Measurements from ENCODE around the gene SNED1. TPM values are rescaled to one million over a fixed set of nuclear protein-coding genes. Genes with fewer than 3 reads are reported as not detected.
A peak's percentile ranks its signal among the peaks of the same experiment; 100 is the strongest.

SNED1 gene
- total RNA-seq, 1 experiment from 2014 or later: 3.2 TPM

DNA sequence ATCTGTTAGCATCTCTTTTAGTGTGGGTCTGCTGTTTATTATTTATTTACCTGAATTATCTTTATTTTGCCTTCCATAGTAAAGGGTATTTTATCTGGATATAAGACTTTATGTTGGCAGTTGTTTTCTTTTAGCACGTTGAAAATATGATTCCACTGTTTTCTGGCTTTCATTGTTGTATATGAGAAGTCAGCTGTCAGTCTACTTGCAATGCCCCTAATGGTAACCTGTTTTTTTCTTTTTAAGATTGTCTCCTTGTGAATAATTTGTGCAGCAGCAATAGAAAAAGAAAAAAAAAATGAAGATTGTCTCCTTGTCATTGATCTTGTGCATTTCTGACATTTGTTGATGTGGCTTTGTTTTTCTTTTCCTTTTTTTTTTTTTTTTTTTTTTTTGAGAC lies 27.2 kb downstream of the SNED1 start:
- Mint-ChIP-seq H3K27me3 (ENCODE audit: low read depth) (peaks cover 11% of the 10 kb centered on the region), H3K4me3 (no peak overlapping the region), H3K4me1 (no peaks in the 10 kb centered on the region), H3K9me3 (peaks cover 43% of the 10 kb centered on the region), H3K27ac (no peak overlapping the region), H3K36me3 (peaks cover 21% of the 10 kb centered on the region)
- no peak for DNase-seq (ENCODE audit: low spot score)
- ATAC-seq: no peak
- ChIA-PET POLR2A (no interaction called here), CTCF (no interaction called here)
- TF ChIP-seq ZNF317 (CRISPR knock-in tag; IDR thresholded peaks at IDR 0.05; ENCODE audit: borderline replicate concordance, low read depth) (peak; percentile 99), IRF2 (CRISPR knock-in tag; IDR thresholded peaks at IDR 0.05; ENCODE audit: borderline replicate concordance, low read depth) (no peak)

DNA sequence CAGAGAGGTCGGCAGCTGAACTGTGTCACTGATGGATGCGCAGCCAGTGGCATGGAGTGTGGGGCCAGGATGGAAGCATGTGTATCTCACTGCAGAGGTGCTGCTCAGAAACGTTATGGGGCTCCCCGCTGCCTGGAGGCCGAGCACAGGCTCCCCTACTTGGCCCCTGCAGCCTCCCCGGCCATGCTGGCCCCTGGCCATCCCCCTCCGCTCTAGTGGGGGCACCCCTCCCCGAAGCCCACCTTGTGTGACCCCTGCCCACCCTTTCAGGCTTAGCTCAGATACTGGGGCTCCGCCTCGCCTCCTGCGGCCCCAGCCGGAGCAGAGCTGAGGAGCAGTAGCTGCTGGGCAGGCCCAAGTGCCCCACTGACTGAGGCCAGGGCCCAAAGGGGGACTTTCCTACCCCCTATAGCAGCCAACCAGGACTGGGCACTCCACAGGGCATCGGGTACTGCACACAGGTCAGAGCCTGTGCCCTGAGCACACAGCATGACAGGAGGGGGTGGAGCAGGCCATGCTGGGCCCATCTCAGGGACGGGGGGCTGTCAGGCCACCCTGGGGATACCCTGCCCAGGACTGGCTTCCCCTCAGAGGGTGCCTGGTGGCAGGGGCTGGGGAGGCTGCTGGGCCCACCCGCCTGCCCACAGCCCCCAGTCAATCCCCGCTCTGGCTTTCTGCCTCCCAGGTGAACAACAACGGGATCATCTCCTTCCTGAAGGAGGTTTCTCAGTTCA lies 31.3 kb downstream of the SNED1 start:
- no peak overlapping the region for H3K27ac Mint-ChIP-seq

More for the DNA sequence above, 31.3 kb downstream of the SNED1 start:
- Mint-ChIP-seq H3K4me1 (no peaks in the 10 kb centered on the region), H3K4me3 (no peak overlapping the region), H3K27me3 (ENCODE audit: low read depth) (peaks cover 15% of the 10 kb centered on the region), H3K36me3 (peaks cover 18% of the 10 kb centered on the region), H3K9me3 (peaks cover 26% of the 10 kb centered on the region)
- ChIA-PET POLR2A (no interaction called here), CTCF (no interaction called here)
- no peak for ATAC-seq
- TF ChIP-seq ATF3 (CRISPR knock-in tag; conservative IDR thresholded peaks at IDR 0.05): no peak
- TF ChIP-seq SOX15 (CRISPR knock-in tag; IDR thresholded peaks at IDR 0.05): no peak
- no peak for TF ChIP-seq ZNF138 (CRISPR knock-in tag; conservative IDR thresholded peaks at IDR 0.05)
- TF ChIP-seq ZNF423 (CRISPR knock-in tag; IDR thresholded peaks at IDR 0.05): no peak
- no peak for TF ChIP-seq E2F1 (CRISPR knock-in tag; IDR thresholded peaks at IDR 0.05)
- no peak for TF ChIP-seq MYBL2 (CRISPR knock-in tag; IDR thresholded peaks at IDR 0.05)
- TF ChIP-seq, protein P1, sequence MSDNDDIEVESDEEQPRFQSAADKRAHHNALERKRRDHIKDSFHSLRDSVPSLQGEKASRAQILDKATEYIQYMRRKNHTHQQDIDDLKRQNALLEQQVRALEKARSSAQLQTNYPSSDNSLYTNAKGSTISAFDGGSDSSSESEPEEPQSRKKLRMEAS (CRISPR knock-in tag; IDR thresholded peaks at IDR 0.05): no peak
- no peak for TF ChIP-seq FOXP4 (CRISPR knock-in tag; IDR thresholded peaks at IDR 0.05)
- TF ChIP-seq FOXK1 (CRISPR knock-in tag; IDR thresholded peaks at IDR 0.05): no peak
- no peak for TF ChIP-seq GTF2I (CRISPR knock-in tag; conservative IDR thresholded peaks at IDR 0.05)
- TF ChIP-seq, protein P2, sequence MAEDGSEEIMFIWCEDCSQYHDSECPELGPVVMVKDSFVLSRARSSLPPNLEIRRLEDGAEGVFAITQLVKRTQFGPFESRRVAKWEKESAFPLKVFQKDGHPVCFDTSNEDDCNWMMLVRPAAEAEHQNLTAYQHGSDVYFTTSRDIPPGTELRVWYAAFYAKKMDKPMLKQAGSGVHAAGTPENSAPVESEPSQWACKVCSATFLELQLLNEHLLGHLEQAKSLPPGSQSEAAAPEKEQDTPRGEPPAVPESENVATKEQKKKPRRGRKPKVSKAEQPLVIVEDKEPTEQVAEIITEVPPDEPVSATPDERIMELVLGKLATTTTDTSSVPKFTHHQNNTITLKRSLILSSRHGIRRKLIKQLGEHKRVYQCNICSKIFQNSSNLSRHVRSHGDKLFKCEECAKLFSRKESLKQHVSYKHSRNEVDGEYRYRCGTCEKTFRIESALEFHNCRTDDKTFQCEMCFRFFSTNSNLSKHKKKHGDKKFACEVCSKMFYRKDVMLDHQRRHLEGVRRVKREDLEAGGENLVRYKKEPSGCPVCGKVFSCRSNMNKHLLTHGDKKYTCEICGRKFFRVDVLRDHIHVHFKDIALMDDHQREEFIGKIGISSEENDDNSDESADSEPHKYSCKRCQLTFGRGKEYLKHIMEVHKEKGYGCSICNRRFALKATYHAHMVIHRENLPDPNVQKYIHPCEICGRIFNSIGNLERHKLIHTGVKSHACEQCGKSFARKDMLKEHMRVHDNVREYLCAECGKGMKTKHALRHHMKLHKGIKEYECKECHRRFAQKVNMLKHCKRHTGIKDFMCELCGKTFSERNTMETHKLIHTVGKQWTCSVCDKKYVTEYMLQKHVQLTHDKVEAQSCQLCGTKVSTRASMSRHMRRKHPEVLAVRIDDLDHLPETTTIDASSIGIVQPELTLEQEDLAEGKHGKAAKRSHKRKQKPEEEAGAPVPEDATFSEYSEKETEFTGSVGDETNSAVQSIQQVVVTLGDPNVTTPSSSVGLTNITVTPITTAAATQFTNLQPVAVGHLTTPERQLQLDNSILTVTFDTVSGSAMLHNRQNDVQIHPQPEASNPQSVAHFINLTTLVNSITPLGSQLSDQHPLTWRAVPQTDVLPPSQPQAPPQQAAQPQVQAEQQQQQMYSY (CRISPR knock-in tag; IDR thresholded peaks at IDR 0.05): no peak
- TF ChIP-seq EMX1 (CRISPR knock-in tag; IDR thresholded peaks at IDR 0.05): no peak
- no peak for TF ChIP-seq ZNF263 (CRISPR knock-in tag; IDR thresholded peaks at IDR 0.05; ENCODE audit: low read depth)
- TF ChIP-seq GABPB1 (CRISPR knock-in tag; IDR thresholded peaks at IDR 0.05): no peak
- no peak for DNase-seq (ENCODE audit: low spot score)
